Gastroesophageal sphincter (tissue), 3 donors: ENCODE data around the gene NCOA5.

ENCODE experiments used
- CTCF ChIP-seq, 4 experiments: fragments of 200-600 bp in 2 of 4; fragments of 450-650 bp in 2 of 4; sonication (generic) in 1 of 4; IDR thresholded peaks; one replicate each; pipeline ENCODE4 v1.5.1; 2017 to 2019; ENCODE audit warnings: antibody characterized with exemption in 4 of 4, mild to moderate bottlenecking in 2 of 4, moderate library complexity in 2 of 4
- POLR2A ChIP-seq, 2 donors: fragments of 450-650 bp; IDR thresholded peaks; one replicate each; pipeline ENCODE4 v1.6.1; 2017; ENCODE audit warnings: antibody characterized with exemption in 2 of 2, mild to moderate bottlenecking in 2 of 2, moderate library complexity in 1 of 2
- POLR2AphosphoS5 ChIP-seq: sonication (generic); formaldehyde crosslinking; IDR thresholded peaks from one replicate; pipeline ENCODE4 v1.6.1; 2017; ENCODE audit warnings: antibody characterized with exemption

GRCh38 chr20:46119028-46119546, 29.3 kb upstream of the NCOA5 start:
- TF ChIP-seq CTCF (IDR thresholded peaks at IDR 0.05), result no peak
- no peak for TF ChIP-seq POLR2A (IDR thresholded peaks at IDR 0.05)
- no peak for TF ChIP-seq POLR2AphosphoS5
